Stimulated activated CD8-positive, alpha-beta memory T cell treated with anti-CD3 and anti-CD28 coated beads, Interleukin-12 subunit alpha, Interleukin-12 subunit beta, amount 100 ng/mL, for 24 hours (primary cell): ENCODE data around the gene PTCD1.

ENCODE experiments used
- DNase-seq: peaks from one replicate; pipeline ENCODE4 v3.0.0-alpha.2; 2020; ENCODE audit errors: extremely low read depth

The PTCD1 gene

GRCh38 chr7:99408379-99409191 lies 30.0 kb downstream of the PTCD1 start, which contains the start of the genes BUD31 and PDAP1:
TSS of gene BUD31 (plus strand) at chr7:99408969. CDS start at chr7:99411093, 2,124 bp downstream.
TSS of gene PDAP1 (minus strand) at chr7:99408597. CDS start at chr7:99408548, 49 bp downstream.
- DNase-seq, result peak; percentile 77

GRCh38 chr7:99407872-99408378 lies 30.7 kb downstream of the PTCD1 start:
- DNase-seq, result no peak

- DNase-seq, result no peak
These were observed 32.0 kb downstream of the PTCD1 start for GRCh38 chr7:99406557-99406956.

DNA sequence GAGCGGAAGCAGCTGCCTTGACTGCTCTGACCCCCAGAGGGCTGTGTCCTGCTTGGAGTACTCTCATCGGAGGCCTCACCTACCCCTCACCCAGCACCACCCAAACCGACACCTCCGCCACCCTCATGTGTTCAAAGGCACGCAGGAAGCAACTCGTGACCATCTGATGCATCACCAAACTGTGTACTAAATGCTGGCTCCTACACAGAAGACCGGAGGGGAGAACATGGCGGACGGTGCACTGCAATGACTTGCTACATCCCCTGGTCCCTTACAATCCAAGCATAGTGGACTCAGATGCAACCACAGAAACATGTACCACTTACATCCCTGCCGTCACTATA lies 33.6 kb downstream of the PTCD1 start:
- no peak for DNase-seq

DNA sequence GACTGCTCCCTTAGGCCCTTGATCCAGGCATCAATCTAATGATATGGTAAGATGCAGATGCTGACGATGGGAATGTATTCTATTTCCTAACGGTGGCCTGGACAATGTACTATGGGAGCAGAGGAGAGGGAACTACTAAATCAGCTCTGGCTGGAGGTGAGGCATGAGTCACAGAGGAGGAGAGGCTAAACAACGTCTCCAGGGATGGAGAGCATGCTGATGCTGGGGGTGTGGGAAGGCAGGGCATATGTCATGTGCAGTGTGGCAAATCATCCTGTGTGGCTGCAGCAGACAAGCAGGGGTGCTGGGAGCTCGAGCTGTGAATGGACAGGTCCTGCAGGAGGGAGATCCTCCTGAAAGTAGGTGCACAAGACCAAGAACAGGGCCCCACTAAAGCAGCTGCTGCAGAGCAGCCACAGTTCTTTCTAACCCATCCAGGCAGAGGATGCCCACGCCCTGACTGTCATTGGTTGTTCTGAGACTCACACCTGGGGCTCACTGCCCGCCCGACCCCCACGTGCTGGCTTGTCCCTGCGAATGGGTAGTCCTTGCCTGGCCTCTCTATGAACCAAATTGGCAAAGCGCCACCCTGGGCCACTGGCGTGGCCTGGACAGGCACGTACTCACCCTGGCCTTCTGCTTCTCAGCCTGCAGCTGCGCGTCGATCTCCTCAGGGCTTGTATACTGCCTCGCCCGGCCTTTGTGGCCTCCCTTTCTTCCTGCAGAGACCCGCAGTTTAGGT lies 34.2 kb downstream of the PTCD1 start:
- no peak for DNase-seq

DNA sequence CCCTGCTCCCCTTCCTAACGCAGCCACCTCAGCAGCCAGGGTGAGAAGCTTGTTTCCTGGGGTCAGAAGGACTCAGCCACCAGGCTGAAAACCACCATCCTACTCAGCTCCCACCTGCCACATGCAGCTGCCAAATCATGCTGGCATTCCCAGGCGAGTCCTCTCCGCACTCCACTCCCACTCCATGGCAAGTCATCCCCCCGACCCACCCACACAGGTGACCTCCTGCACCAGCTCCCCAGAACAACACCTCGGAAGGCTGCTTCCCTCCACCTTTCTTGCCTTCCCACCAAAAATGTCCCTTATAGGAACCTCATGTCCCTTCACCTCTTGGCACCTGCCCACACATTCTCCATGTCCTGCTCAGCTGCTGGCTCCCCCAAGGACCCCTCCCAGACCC lies 34.8 kb downstream of the PTCD1 start:
- no peak for DNase-seq

GRCh38 chr7:99402854-99403253 lies 35.7 kb downstream of the PTCD1 start:
- no peak for DNase-seq

DNA sequence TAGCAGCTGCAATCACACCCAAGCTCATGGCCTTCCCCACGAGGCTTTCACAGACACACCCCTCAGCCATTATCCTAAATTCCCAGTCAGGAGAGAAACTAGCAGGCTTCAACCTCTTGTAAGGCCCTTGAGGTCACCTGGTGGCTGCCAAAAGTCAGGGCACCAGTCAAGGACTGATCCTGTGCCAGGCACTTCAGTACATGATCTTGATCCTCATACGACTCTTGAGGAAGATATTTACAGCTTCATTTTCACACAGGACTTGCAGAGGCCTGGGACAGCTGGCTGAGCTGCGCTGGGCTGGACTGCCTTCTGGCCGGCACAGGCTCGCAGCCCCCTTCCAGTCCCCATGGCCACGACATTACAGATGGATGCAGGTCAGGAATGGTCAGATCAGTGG lies 39.0 kb downstream of the PTCD1 start:
- no peak for DNase-seq

DNA sequence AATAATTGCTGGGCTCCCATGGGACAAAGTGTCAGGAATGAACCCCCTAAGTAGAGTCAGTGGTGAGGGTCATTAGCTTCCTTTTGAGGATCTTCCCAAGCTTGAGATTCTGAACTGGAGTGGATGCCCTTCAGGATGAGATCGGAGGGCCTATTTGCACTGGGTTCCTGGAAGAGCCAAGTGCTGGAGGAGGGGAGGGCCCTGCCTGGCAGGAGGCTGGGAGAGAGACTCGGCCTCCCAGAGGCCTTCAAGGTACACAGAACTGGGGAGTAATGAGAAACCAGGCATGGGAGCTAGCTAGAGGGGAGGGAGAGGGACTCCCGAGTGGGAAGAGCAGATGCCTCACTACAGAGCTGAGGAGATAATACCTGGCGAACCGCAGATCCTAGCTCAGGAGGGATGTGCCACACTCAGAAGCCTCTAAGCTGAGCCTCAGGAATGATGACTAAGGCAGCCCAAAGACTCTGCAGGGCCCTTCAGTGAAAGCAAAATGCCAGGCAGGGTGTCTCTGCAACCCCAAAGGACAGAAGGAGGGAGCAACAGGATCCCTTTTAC lies 39.6 kb downstream of the PTCD1 start:
- DNase-seq, result no peak

GRCh38 chr7:99397297-99397983 lies 41.2 kb downstream of the PTCD1 start:
- DNase-seq, result no peak

DNA sequence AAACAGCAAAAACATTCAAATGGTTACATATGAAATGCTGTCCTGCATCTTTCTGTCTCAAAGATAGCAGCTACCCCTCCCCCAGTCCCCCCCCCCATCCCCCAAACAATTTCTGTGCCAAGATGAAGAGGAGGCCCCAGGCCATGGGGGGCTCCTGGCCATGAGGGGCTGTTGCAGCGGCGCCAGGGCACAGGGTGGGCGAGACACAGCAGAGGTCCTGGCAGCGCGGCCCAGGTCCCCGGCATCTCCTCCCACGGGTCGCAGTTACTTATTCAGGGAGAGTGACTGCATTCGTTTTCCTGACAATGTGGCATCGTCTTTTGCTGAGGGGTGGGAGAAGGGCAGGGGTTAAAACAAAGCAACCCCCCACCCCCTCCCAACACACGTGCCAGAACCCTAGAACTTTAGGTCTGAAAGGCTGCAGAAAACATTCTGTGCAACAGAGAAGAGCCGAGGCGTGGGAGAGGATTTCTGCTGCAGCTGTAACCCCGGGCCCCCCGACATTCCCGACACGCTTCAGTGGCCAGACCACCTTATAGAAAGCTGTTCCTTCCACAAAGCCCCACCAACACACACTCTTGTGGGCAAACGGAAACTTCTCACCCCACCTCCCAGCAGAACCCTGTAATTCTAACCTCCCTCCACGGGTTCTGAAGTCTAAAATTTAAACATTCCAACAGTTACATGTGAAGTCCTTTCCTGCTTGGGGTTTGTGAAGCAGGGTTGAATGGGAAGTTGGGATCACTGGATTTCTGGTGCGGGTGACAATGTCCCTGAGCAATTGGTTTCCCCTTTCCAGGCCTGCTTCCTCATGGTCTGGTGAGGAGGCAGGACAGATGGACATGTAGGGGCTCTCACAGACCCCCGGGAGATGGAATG lies 41.9 kb downstream of the PTCD1 start:
- DNase-seq, result no peak

- no peak for DNase-seq
These were observed 42.8 kb downstream of the PTCD1 start for GRCh38 chr7:99395616-99396327.

DNA sequence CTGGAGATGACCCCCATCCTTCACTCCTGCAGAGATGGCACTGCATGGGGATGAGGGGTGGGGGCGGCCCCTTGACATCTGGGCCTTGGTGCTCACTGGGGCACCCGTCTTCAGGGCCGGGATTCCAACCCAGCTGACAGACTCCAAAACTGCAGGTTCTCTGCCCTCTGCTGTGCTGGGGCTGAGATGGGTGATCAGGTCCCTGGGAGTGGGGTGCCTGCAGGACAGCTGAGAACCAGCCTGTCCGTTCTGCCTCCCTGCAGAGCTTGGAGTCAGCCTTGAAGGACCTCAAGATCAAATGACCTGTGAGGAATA lies 44.5 kb downstream of the PTCD1 start:
- no peak for DNase-seq

DNA sequence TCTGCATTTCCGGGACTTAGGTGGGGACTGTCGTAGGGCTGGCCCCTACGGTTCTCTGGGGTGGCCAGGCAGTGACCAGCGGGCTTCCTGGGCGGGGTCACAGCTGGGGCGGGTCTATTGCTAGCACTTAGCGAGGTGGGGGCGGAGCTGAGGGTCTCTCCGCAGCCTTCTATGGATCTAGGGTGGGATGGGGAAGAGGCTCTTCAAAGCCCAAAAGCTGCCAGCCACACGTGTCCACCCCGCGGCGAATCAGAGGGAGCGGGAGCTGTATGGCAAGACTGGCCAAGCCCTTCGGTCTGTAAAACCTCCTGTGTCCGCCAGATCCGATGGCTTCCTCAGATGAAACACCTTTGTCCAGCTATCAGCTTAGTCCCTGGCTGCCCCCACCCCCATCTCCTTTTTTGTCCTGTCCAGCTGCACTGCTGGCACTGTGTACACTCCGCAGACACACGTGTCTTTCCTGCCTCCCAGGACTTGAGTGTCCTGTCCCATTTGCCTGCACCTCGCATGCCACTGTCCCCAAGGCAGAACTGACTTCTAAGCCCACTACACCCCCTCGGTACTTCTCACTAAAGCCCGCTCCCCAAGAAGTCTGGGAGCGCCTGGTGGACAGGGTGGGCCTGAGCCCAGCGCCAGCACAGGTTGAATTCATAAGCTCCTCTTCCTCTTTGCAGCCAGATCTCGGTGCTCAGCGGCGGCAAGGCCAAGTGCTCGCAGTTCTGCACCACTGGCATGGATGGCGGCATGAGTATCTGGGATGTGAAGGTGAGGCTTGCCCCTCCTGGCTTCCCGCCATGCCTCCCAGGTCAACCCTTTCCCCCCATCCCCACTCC lies 45.0 kb downstream of the PTCD1 start:
- no peak for DNase-seq

DNA sequence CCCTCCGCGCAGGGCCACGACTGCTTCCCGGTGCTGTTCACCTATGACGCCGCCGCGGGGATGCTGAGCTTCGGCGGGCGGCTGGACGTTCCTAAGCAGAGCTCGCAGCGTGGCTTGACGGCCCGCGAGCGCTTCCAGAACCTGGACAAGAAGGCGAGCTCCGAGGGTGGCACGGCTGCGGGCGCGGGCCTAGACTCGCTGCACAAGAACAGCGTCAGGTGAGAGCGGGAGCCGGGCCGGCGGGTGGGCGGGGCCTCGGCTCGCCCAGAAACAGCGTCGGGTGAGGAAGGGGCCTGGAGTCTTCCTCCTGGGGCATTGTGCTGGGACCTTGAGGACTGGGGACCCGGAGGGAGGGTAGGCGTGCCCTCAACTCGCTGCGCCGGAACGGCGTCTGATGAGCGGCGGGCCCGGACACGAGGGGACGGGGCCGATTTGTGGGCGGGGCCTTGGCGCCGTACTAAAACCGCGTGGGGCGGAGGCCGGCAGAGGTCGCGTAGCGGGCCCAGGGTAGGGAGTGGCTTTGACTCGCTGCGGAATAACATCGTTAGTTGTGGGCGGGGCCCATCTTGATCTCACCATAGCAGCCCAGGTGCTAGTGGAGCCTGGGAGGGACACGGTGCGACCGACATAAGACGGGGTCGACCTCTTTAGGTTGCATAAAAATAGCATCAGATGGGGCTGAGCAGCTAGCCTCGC lies 45.8 kb downstream of the PTCD1 start:
- no peak for DNase-seq

DNA sequence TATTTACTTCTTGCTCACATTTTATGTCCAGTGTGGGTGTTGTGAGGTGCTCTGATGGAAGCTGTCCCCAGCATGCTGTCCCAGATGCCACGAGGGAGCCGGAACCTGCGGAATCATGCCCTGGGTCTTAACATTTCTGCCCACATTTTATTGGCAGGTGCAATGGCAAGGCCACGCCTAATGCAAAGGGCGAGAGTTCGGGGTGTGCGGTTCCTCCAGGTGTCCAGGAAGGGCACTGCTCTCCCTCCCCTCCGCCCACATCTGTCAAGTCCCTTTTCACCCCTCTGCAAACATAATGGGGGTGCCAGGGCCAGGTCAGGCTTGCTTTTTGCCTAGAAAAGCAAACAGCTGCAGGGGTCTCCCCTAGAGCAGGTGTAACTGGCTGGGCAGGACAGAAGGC lies 46.6 kb downstream of the PTCD1 start:
- no peak for DNase-seq

GRCh38 chr7:99390941-99391602 lies 47.5 kb downstream of the PTCD1 start:
- DNase-seq, result no peak

DNA sequence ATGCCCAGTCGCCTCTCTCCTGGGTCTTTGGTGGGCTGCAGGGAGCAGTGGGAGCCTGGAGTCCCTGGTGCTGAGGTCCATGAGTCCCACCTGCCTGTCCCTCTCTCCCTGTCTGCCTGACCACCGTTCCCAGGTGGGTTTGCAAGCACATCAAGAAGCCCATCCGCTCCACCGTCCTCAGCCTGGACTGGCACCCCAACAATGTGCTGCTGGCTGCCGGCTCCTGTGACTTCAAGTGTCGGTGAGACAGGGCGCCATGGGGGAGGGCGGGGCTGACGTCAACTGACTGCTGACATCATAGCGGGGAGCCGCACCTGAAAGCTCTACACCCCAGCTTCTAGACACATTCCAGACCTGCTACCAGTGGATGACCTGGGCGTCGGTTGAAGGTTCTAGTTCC lies 48.8 kb downstream of the PTCD1 start:
- DNase-seq, result no peak

- no peak for DNase-seq
These were observed 50.7 kb downstream of the PTCD1 start for GRCh38 chr7:99387912-99388311.
